H1 (cell line): Measurements from ENCODE around the gene OR10K1. TPM values are rescaled to one million over a fixed set of nuclear protein-coding genes. Genes with fewer than 3 reads are reported as not detected.

ENCODE experiments used
- CTCF ChIA-PET: fragments of 300-600 bp; sonication (Branson Sonifier 250); formaldehyde crosslinking; loops from one replicate; lab custom pipeline; 2021; ENCODE audit not compliant: partially characterized antibody; lab: Charles Lee
- POLR2A ChIA-PET: fragments of 300-600 bp; sonication (Branson Sonifier 250); formaldehyde crosslinking; loops from one replicate; lab custom pipeline; 2021; ENCODE audit warnings: inconsistent platforms; ENCODE audit not compliant: partially characterized antibody; lab: Charles Lee
- DNase-seq, 2 experiments: peaks; one replicate each; pipeline versions ENCODE4 v3.0.0 to v3.0.0-alpha.2; 2010 to 2022; ENCODE audit warnings: low spot score in 2 of 2, low read depth in 1 of 2, mixed read lengths in 1 of 2
- FAIRE-seq: peaks from 2 replicates; lab custom pipeline; 2011; peaks lifted over from hg19 to GRCh38; lab: Jason Lieb, UNC
- H2AFZ ChIP-seq: 2 replicates; pipeline ENCODE4 v1.8.1; 2012; ENCODE audit warnings: low read length, inconsistent platforms
- H2AK5ac ChIP-seq: 2 replicates; pipeline ENCODE4 v1.6.1; 2013; ENCODE audit warnings: low read depth, low read length
- H2BK120ac ChIP-seq: replicated peaks from 2 replicates; pipeline ENCODE3; 2013; ENCODE audit warnings: low read depth, low read length, inconsistent platforms
- H2BK12ac ChIP-seq: 2 replicates; pipeline ENCODE4 v1.6.1; 2013; ENCODE audit warnings: low read depth, low read length
- H2BK15ac ChIP-seq: 2 replicates; pipeline ENCODE4 v1.6.1; 2013; ENCODE audit warnings: low read length
- H2BK20ac ChIP-seq: 2 replicates; pipeline ENCODE4 v1.6.1; 2013; ENCODE audit warnings: low read length
- H2BK5ac ChIP-seq: 2 replicates; pipeline ENCODE4 v1.6.1; 2013; ENCODE audit warnings: low read depth, low read length
- H3K14ac ChIP-seq: 2 replicates; pipeline ENCODE4 v1.6.1; 2013; ENCODE audit warnings: inconsistent platforms; ENCODE audit not compliant: insufficient read length
- H3K18ac ChIP-seq: 2 replicates; pipeline ENCODE4 v1.6.1; 2013; ENCODE audit warnings: low read length; ENCODE audit errors: extremely low read depth
- H3K23ac ChIP-seq: 2 replicates; pipeline ENCODE4 v1.6.1; 2013; ENCODE audit warnings: inconsistent platforms; ENCODE audit not compliant: insufficient read length
- H3K23me2 ChIP-seq: 2 replicates; pipeline ENCODE4 v1.6.1; 2013; ENCODE audit warnings: low read depth, low read length
- H3K27ac ChIP-seq: 2 replicates; pipeline ENCODE4 v1.6.1; 2011; ENCODE audit warnings: low read depth, low read length, inconsistent platforms
- H3K27me3 ChIP-seq, 4 experiments: replicated peaks in 1 of 4; 1 replicate in 1 of 4; 2 replicates in 3 of 4; pipeline versions ENCODE4 v1.6.1 to v1.8.1; 2011 to 2013; ENCODE audit warnings: low read length in 3 of 4, mild to moderate bottlenecking in 3 of 4, inconsistent platforms in 2 of 4, mixed read lengths in 2 of 4, moderate library complexity in 1 of 4; ENCODE audit not compliant: control insufficient read depth in 3 of 4, insufficient read depth in 3 of 4; ENCODE audit errors: extremely low read depth in 1 of 4
- H3K36me3 ChIP-seq, 4 experiments: 2 replicates each; pipeline versions ENCODE4 v1.6.1 to v1.8.1; 2011 to 2013; ENCODE audit warnings: mild to moderate bottlenecking in 4 of 4, low read length in 3 of 4, moderate library complexity in 2 of 4, control low read depth in 1 of 4, inconsistent platforms in 1 of 4; ENCODE audit not compliant: insufficient read depth in 4 of 4, control insufficient read depth in 2 of 4
- H3K4ac ChIP-seq: replicated peaks from 2 replicates; pipeline ENCODE3; 2013; ENCODE audit warnings: low read length, low read depth, mixed read lengths, inconsistent platforms; ENCODE audit not compliant: insufficient read length
- H3K4me1 ChIP-seq, 4 experiments: replicated peaks in 1 of 4; 1 replicate in 1 of 4; 2 replicates in 3 of 4; pipeline versions ENCODE4 v1.6.1 to v1.8.1; 2011 to 2013; ENCODE audit warnings: low read length in 3 of 4, inconsistent platforms in 2 of 4, mixed read lengths in 1 of 4; ENCODE audit not compliant: insufficient read depth in 4 of 4, control insufficient read depth in 3 of 4
- H3K4me2 ChIP-seq, 2 experiments: 2 replicates each; pipeline versions ENCODE4 v1.6.1 to v1.8.1; 2011 to 2013; ENCODE audit warnings: low read depth in 2 of 2, low read length in 2 of 2, control low read depth in 1 of 2, inconsistent platforms in 1 of 2, mild to moderate bottlenecking in 1 of 2; ENCODE audit not compliant: insufficient read depth in 1 of 2
- H3K4me3 ChIP-seq, 4 experiments: fragments of 200-600, 300-600 bp in 1 of 4; sonication (generic), shearing (Covaris generic), sonication (Bioruptor Twin) in 1 of 4; 2 replicates each; pipeline versions ENCODE4 v1.5.1 to v1.8.1; 2011 to 2016; ENCODE audit warnings: low read length in 4 of 4, low read depth in 3 of 4, control low read depth in 2 of 4, inconsistent platforms in 2 of 4, mild to moderate bottlenecking in 2 of 4, mixed read lengths in 1 of 4, moderate library complexity in 1 of 4; ENCODE audit not compliant: insufficient read depth in 2 of 4; ENCODE audit errors: extremely low read depth in 1 of 4
- H3K56ac ChIP-seq: replicated peaks from 2 replicates; pipeline ENCODE3; 2013; ENCODE audit warnings: low read depth, mild to moderate bottlenecking, mixed read lengths, low read length, inconsistent platforms; ENCODE audit not compliant: insufficient read length
- H3K79me1 ChIP-seq: 2 replicates; pipeline ENCODE4 v1.6.1; 2013; ENCODE audit warnings: low read depth, low read length, control low read depth
- H3K79me2 ChIP-seq, 2 experiments: 2 replicates each; pipeline versions ENCODE4 v1.6.1 to v1.8.1; 2012 to 2013; ENCODE audit warnings: low read length in 2 of 2, mild to moderate bottlenecking in 2 of 2, inconsistent platforms in 1 of 2; ENCODE audit not compliant: insufficient read depth in 2 of 2, control insufficient read depth in 1 of 2
- H3K9ac ChIP-seq, 4 experiments: replicated peaks in 1 of 4; 1 replicate in 1 of 4; 2 replicates in 3 of 4; pipeline versions ENCODE4 v1.6.1 to v1.8.1; 2011 to 2013; ENCODE audit warnings: low read depth in 3 of 4, low read length in 3 of 4, control low read depth in 2 of 4, mild to moderate bottlenecking in 2 of 4, moderate library complexity in 2 of 4, inconsistent platforms in 1 of 4; ENCODE audit errors: extremely low read depth in 1 of 4
- H3K9me3 ChIP-seq, 2 experiments: 2 replicates each; pipeline versions ENCODE4 v1.6.1 to v1.8.1; 2012 to 2013; ENCODE audit warnings: mild to moderate bottlenecking in 2 of 2, moderate library complexity in 2 of 2, control low read depth in 1 of 2, inconsistent platforms in 1 of 2, low read depth in 1 of 2, low read length in 1 of 2, mixed read lengths in 1 of 2; ENCODE audit not compliant: insufficient read depth in 2 of 2
- H4K20me1 ChIP-seq, 2 experiments: replicated peaks in 1 of 2; 2 replicates each; pipeline versions ENCODE3 to v1.8.1; 2011 to 2013; ENCODE audit warnings: inconsistent platforms in 2 of 2, low read length in 2 of 2, mild to moderate bottlenecking in 1 of 2; ENCODE audit not compliant: insufficient read depth in 2 of 2, control insufficient read depth in 1 of 2
- H4K5ac ChIP-seq: 2 replicates; pipeline ENCODE4 v1.6.1; 2013; ENCODE audit warnings: low read length, low read depth, mixed read lengths, inconsistent platforms; ENCODE audit not compliant: insufficient read length
- H4K8ac ChIP-seq: 2 replicates; pipeline ENCODE4 v1.8.0; 2013; ENCODE audit warnings: mild to moderate bottlenecking, moderate library complexity, low read length, inconsistent platforms; ENCODE audit not compliant: insufficient read depth; ENCODE audit errors: extremely low read depth
- H4K91ac ChIP-seq: replicated peaks from 2 replicates; pipeline ENCODE3; 2013; ENCODE audit warnings: low read length, mixed read lengths, inconsistent platforms; ENCODE audit not compliant: insufficient read length
- CREB1 ChIP-seq: IDR thresholded peaks from 2 replicates; pipeline ENCODE4 v1.6.1; 2012; ENCODE audit warnings: inconsistent platforms
- CTCF ChIP-seq, 3 experiments: IDR thresholded peaks; 1 replicate in 2 of 3; 2 replicates in 1 of 3; pipeline versions ENCODE4 v1.5.1 to v1.6.1; 2011; ENCODE audit warnings: low read length in 3 of 3, mild to moderate bottlenecking in 3 of 3, inconsistent platforms in 2 of 3, low read depth in 1 of 3, moderate library complexity in 1 of 3; ENCODE audit not compliant: insufficient read depth in 1 of 3; ENCODE audit errors: control extremely low read depth in 1 of 3
- RAD21 ChIP-seq, 2 experiments: IDR thresholded peaks in 1 of 2; conservative IDR thresholded peaks in 1 of 2; 2 replicates each; pipeline ENCODE4 v1.6.1; 2011; ENCODE audit warnings: low read depth in 2 of 2, low read length in 2 of 2, improper control_type of control experiment in 1 of 2, inconsistent platforms in 1 of 2, mild to moderate bottlenecking in 1 of 2, moderate library complexity in 1 of 2
- RNF2 ChIP-seq: fragments of 200-900, 300-1000 bp; sonication (generic); IDR thresholded peaks from 2 replicates; pipeline ENCODE4 v1.7.1; 2016; ENCODE audit warnings: borderline replicate concordance, low read depth, mild to moderate bottlenecking, antibody characterized with exemption, low read length; ENCODE audit not compliant: poor library complexity, severe bottlenecking; ENCODE audit errors: missing control alignments
- WGBS, 2 experiments: shearing (Covaris generic) in 1 of 2; methylation state at CpG; one replicate each; pipeline versions ENCODE4 v1.1.6 to v1.1.7; 2013 to 2015; ENCODE audit warnings: low lambda C conversion rate in 2 of 2, mixed read lengths in 2 of 2, inconsistent platforms in 1 of 2, low coverage in 1 of 2, missing lambda C conversion rate in 1 of 2; ENCODE audit not compliant: insufficient replicate concordance in 2 of 2, insufficient coverage in 1 of 2, insufficient read length in 1 of 2; ENCODE audit errors: extremely low coverage in 1 of 2, missing lambda C conversion rate in 1 of 2; 5-methylcytosine and 5-hydroxymethylcytosine counted together
- polyA plus RNA-seq, 7 experiments: library from polyadenylated mRNA; depleted of rRNA in 3 of 7; stranded (reverse) in 5 of 7; unstranded in 2 of 7; fragments of >200 nt in 5 of 7; fragments of 200-250 nt in 2 of 7; gene quantifications; 1 replicate in 5 of 7; 2 replicates in 1 of 7; 4 replicates in 1 of 7; pipeline versions ENCODE4 v1.2.1 to v1.2.3, GENCODE V29; 2011 to 2013; ENCODE audit warnings: missing spikeins in 2 of 7, mixed read lengths in 2 of 7
- total RNA-seq: library from RNA; stranded (reverse); fragmentation: NEBNext Ultra II Directional; extraction: Animal tissue kit (Norgen Biotek cat#: 25700); gene quantifications from 2 replicates; pipeline ENCODE4 v1.2.1, GENCODE V29; 2021

OR10K1 gene
- total and polyA plus RNA-seq, 2 of the 8 experiments (the other 6 are each of a cell fraction or from before 2014, with no cell fraction given) = not detected

- H3K4me2 ChIP-seq = no peak overlapping the region
- no peak overlapping the region for H3K4me3 ChIP-seq
- H3K23me2 ChIP-seq = no peaks in the 10 kb centered on the region
- H2BK12ac ChIP-seq = 0 out of 2 replicates have a peak overlapping the region, but pooled peaks have one; percentile 39
- no peak overlapping the region for H3K27ac ChIP-seq
- 63% methylated on average over 1 of the region's 1 CpG; no CpG with 5 or more reads in 1 of the 2 experiments for WGBS, 2 experiments
- no peak overlapping the region for H4K8ac ChIP-seq
- H3K79me2 ChIP-seq = no peaks in the 10 kb centered on the region
- TF ChIP-seq RNF2 (no peak), CREB1 (0 out of 2 replicates have a peak, but pooled peaks have one; percentile 28), CTCF (IDR thresholded peaks at IDR 0.05; ENCODE audit: control extremely low read depth in 1 of 3, insufficient read depth in 1 of 3, low read depth in 1 of 3, low read length in 3 of 3) (peak; percentile 50 to 84 (median 84)), RAD21 (IDR thresholded peaks at IDR 0.05 in 1 of 2, conservative IDR thresholded peaks at IDR 0.05 in 1 of 2; ENCODE audit: low read depth in 2 of 2, low read length in 2 of 2) (peak; percentile 93 to 95)
- FAIRE-seq (peak; percentile 76), DNase-seq (peak; percentile 44 to 87)
- no peak overlapping the region for H4K91ac ChIP-seq
- ChIA-PET CTCF (interaction anchor here (0.6 to 2.5 kb wide), 31 partner anchors 9 to 582 kb away, joined by 3 to 27 read pairs (median 3); partner anchors contain the start of gene AIM2), POLR2A (no interaction called here)
- H3K9ac ChIP-seq = no peak overlapping the region
- no peaks in the 10 kb centered on the region for H3K79me1 ChIP-seq
- no peaks in the 10 kb centered on the region for H4K20me1 ChIP-seq
- H3K4me1 ChIP-seq = no peaks in the 10 kb centered on the region; a peak in 1 of 7 replicates
- H3K36me3 ChIP-seq = no peaks in the 10 kb centered on the region
- 0 out of 4 replicates have a peak, but pooled peaks cover 0 to 4% of the 10 kb centered on the region in 2 experiments for H3K9me3 ChIP-seq
- no peak overlapping the region for H2BK5ac ChIP-seq
- H3K18ac ChIP-seq = no peak overlapping the region
- H3K56ac ChIP-seq = no peak overlapping the region
- no peak overlapping the region for H3K4ac ChIP-seq
- H2BK20ac ChIP-seq = no peak overlapping the region
- no peak overlapping the region for H2AK5ac ChIP-seq
- no peak overlapping the region for H4K5ac ChIP-seq
- H2BK15ac ChIP-seq = no peak overlapping the region
- no peak overlapping the region for H2BK120ac ChIP-seq
- no peak overlapping the region for H3K23ac ChIP-seq
- H3K27me3 ChIP-seq = no peaks in the 10 kb centered on the region
- no peak overlapping the region for H2AFZ ChIP-seq
- H3K14ac ChIP-seq = no peak overlapping the region
Measured at GRCh38 chr1:158506369-158506987, 44.8 kb downstream of the OR10K1 start.
